A549 treated with CORT108297 at 1 μM for 4 hours (cell line): ENCODE results near the gene MVK. TPM values are rescaled to one million over a fixed set of nuclear protein-coding genes. Genes with fewer than 3 reads are reported as not detected.

Experiments used
- total RNA-seq: library from RNA; stranded (reverse); fragments of 200-300 nt; extraction: Qiagen RNA extraction; gene quantifications from 5 replicates; pipeline ENCODE4 v1.2.3, GENCODE V29; 2022

Gene MVK
- 6.3 to 9.4 TPM (median 8.1 TPM) in 5 replicates for total RNA-seq

GRCh38 chr12:109573029-109573913 lies at the start of gene MVK, which contains the start of gene MMAB:
Gene MVK (plus strand): TSS chr12:109573794. CDS start chr12:109574823, 1,029 bp downstream.
Gene MMAB (minus strand): TSS chr12:109573504. CDS start chr12:109573480, 24 bp downstream.

Other genes with a start within 250 kb of the MVK start
- gene MYO1H, start 225.9 kb upstream of the MVK start, total RNA-seq, result not detected in 5 replicates
- gene KCTD10, start 96.5 kb upstream of the MVK start, total RNA-seq, result 39.5 to 53.6 TPM (median 44.7 TPM) in 5 replicates
- 12.5 to 15.2 TPM (median 13.5 TPM) in 5 replicates for gene UBE3B, start 96.2 kb upstream of the MVK start, total RNA-seq
- 26.5 to 32.3 TPM (median 28.4 TPM) in 5 replicates for gene MMAB, start 290 bp upstream of the MVK start, total RNA-seq
- 3.4 to 7.2 TPM (median 5.2 TPM) in 5 replicates for gene FAM222A, start 140.0 kb downstream of the MVK start, total RNA-seq